Ovary (tissue), 9 donors: Measurements from ENCODE around the gene DPP9. TPM values are rescaled to one million over a fixed set of nuclear protein-coding genes. Genes with fewer than 3 reads are reported as not detected.

ENCODE experiments used
- DNase-seq, 5 donors: peaks; one replicate each; pipeline ENCODE4 v3.0.0-alpha.2; 2019 to 2020
- H3K27ac ChIP-seq, 2 donors: fragments of 200-600 bp; one replicate each; pipeline versions ENCODE4 v1.5.1 to v1.8.0; 2019 to 2022
- H3K27me3 ChIP-seq: fragments of 200-600 bp; one replicate; pipeline ENCODE4 v1.8.0; 2022
- H3K36me3 ChIP-seq: fragments of 200-600 bp; sonication (generic); one replicate; pipeline ENCODE4 v1.5.1; 2019
- H3K4me1 ChIP-seq: one replicate; pipeline ENCODE4 v1.8.1; 2013; ENCODE audit warnings: mild to moderate bottlenecking, moderate library complexity; ENCODE audit not compliant: insufficient read depth
- H3K4me3 ChIP-seq: fragments of 200-600 bp; sonication (generic); one replicate; pipeline ENCODE4 v1.5.1; 2017
- H3K9me3 ChIP-seq, 2 donors: fragments of 200-600 bp in 1 of 2; sonication (generic) in 1 of 2; one replicate each; pipeline versions ENCODE4 v1.5.1 to v1.8.1; 2013 to 2019; ENCODE audit warnings: mild to moderate bottlenecking in 1 of 2, moderate library complexity in 1 of 2
- EP300 ChIP-seq: sonication (generic); formaldehyde crosslinking; IDR thresholded peaks from one replicate; pipeline ENCODE4 v1.6.1; 2017; ENCODE audit warnings: antibody characterized with exemption
- POLR2A ChIP-seq: fragments of 450-650 bp; IDR thresholded peaks from one replicate; pipeline ENCODE4 v1.6.1; 2017; ENCODE audit warnings: antibody characterized with exemption, mild to moderate bottlenecking, moderate library complexity
- WGBS, 3 donors: extraction: QIAGEN DNeasy Blood & Tissue Kit in 1 of 3; methylation state at CpG; one replicate each; pipeline versions ENCODE4 v1.1.5 to v1.1.7; 2013 to 2017; 5-methylcytosine and 5-hydroxymethylcytosine counted together
- intact Hi-C, 4 donors: fragments of 100-400 bp; cut with DNase I; formaldehyde crosslinking; loops; one replicate each; pipeline versions ENCODE4 v1.11.0 to v1.15.1; 2022 to 2023
- polyA plus RNA-seq, 2 donors: library from polyadenylated mRNA; stranded (reverse); fragments of 200-250 nt in 1 of 2; fragments of 350-450 nt in 1 of 2; fragmentation: Illumina TruSeq in 1 of 2; extraction: RNeasy Lipid Tissue Mini Kit (QIAGEN cat#74804) in 1 of 2; gene quantifications; one replicate each; pipeline ENCODE4 v1.2.3, GENCODE V29; 2013 to 2014
- total RNA-seq, 7 donors: library from RNA; depleted of rRNA in 2 of 7; stranded (reverse); fragments of >200 nt in 2 of 7; fragmentation: NEBNext Ultra II Directional in 3 of 7; extraction: Animal tissue kit (Norgen Biotek cat#: 25700) in 3 of 7; gene quantifications; one replicate each; pipeline versions ENCODE4 v1.1.0 to v1.2.4, GENCODE V29; 2016 to 2023
- TF ChIP-seq, protein P1 (sequence below), 3 donors: fragments of 450-650 bp in 2 of 3; fragments of 200-600 bp in 1 of 3; IDR thresholded peaks; one replicate each; pipeline versions ENCODE4 v1.5.1 to v1.8.0; 2016 to 2022; ENCODE audit warnings: antibody characterized with exemption in 3 of 3, mild to moderate bottlenecking in 1 of 3
- donor health status: DM: no; HTN: no; CAD: no; lungs with moderate emphysema.
- donor health status: DM: no; HTN: no; CAD: no.
- donor health status: Bipolar disorder and iron deficiency.
- donor health status: DM: yes; HTN: yes; CAD: no.
- donor health status: DM: no; HTN: no; CAD: no.
- donor health status: DM: yes; HTN: yes; CAD: no.

Gene DPP9
- total and polyA plus RNA-seq, 9 donors: 14.4 to 69.5 (median 40.1) TPM

DNA sequence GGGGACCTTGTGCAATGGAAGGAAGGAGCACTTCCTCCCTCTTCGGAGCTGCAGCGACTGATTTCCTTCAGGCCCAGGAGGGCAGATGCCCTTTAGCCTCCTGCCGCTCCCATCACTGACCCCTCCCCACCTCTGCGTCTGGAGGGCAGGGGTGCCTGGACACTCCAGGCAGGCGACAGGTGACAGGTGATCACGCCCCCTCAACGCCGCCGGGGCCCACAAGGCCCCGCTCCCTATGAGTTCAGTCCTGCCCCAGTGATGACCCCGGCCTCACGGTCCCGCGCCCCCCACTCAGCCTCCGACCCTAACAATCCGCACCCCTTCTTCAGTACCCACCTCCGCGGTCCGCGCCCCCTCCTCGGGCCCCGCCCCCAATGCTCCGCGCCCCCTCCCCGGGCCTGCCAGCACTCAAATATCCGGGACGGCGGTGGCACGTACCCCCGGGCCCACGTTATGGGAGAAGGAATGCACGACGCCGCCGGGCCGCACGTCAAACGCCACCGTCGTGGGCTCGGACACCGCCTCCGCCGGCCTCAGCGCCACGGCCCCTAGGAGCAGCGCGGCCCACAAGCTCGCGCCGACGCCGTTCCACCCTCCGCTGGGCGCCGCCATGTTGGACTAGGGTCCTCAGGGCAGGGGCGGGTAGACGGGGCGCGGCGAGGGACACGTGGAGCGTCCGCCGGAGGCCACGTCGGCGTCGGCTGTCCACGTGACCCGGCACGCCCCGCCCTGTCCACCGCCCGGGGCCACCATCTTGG lies 53.7 kb downstream of the DPP9 start, which contains the start of gene MYDGF:
TSS of gene MYDGF (minus strand) at position 620 of the 758 bp plus-strand sequence. CDS start at position 612, 8 bp downstream.
- no peaks in the 10 kb centered on the region for H3K4me1 ChIP-seq
- H3K27me3 ChIP-seq: no peaks in the 10 kb centered on the region
- peak; percentile 30 for TF ChIP-seq POLR2A
- no peak for TF ChIP-seq EP300
- TF ChIP-seq, protein P1, sequence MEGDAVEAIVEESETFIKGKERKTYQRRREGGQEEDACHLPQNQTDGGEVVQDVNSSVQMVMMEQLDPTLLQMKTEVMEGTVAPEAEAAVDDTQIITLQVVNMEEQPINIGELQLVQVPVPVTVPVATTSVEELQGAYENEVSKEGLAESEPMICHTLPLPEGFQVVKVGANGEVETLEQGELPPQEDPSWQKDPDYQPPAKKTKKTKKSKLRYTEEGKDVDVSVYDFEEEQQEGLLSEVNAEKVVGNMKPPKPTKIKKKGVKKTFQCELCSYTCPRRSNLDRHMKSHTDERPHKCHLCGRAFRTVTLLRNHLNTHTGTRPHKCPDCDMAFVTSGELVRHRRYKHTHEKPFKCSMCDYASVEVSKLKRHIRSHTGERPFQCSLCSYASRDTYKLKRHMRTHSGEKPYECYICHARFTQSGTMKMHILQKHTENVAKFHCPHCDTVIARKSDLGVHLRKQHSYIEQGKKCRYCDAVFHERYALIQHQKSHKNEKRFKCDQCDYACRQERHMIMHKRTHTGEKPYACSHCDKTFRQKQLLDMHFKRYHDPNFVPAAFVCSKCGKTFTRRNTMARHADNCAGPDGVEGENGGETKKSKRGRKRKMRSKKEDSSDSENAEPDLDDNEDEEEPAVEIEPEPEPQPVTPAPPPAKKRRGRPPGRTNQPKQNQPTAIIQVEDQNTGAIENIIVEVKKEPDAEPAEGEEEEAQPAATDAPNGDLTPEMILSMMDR (IDR thresholded peaks at IDR 0.05): no peak
- intact Hi-C loops: no loop called here
- no peaks in the 10 kb centered on the region for H3K36me3 ChIP-seq
- no peaks in the 10 kb centered on the region for H3K9me3 ChIP-seq
- DNase-seq: peak; percentile 92 to 97 (median 93)
- peak within 1 kb of the TSS; percentile 91 for H3K4me3 ChIP-seq
- 0 to 1% (median 0%) methylated on average over 44 to 75 of the region's 75 CpGs for WGBS, 3 donors
- peak within 1 kb of the TSS; percentile 5 to 39 for H3K27ac ChIP-seq

DNA sequence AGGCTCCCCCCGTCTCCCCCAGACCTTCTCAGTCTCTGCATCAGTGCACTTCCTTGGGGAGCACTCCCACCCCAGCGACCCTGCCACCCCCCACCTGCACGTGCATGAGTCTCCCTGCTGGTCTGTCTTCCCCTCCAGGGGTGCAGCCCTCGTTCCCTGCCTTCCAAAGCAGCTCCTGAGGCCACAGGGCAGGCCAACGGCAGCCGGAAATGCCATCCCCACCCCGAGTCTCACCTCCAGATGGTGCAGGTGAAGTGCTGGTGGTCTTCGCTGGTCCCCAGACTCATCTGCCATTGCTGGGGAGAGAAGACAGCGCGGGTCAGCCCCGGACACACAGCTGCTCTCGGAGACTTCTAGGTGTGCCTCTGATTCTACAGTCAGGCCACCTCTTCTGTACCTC lies 59.0 kb downstream of the DPP9 start:
- intact Hi-C loops: no loop called here
- H3K27me3 ChIP-seq: no peaks in the 10 kb centered on the region
- WGBS, 3 donors: 84 to 89% (median 86%) methylated on average over 12 of the region's 12 CpGs
- TF ChIP-seq POLR2A (no peak), EP300 (no peak)
- TF ChIP-seq, protein P1 (IDR thresholded peaks at IDR 0.05): no peak
- no peak overlapping the region for H3K27ac ChIP-seq
- H3K9me3 ChIP-seq: no peaks in the 10 kb centered on the region
- H3K4me3 ChIP-seq: no peak overlapping the region
- no peak for DNase-seq
- no peaks in the 10 kb centered on the region for H3K36me3 ChIP-seq
- H3K4me1 ChIP-seq: no peaks in the 10 kb centered on the region

DNA sequence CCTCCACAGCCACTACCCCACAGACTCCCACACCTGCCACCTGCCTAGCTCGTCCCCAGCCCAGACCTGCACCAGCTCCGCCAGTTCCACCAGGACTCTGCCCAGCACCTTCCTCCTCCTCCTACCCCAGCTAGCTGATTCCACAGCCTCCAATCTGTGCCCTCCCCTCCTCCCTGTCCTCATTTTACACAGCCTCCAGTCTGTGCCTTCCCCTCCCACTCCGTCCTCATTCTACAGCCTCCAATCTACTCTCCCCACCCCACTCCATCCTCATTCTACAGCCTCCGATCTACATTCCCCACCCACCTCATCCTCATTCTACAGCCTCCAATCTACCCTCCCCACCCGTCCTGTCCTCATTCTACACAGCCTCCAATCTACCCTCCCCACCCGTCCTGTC lies 60.8 kb downstream of the DPP9 start:
- Histone ChIP-seq H3K27ac (no peak overlapping the region), H3K36me3 (peaks cover 2% of the 10 kb centered on the region), H3K27me3 (no peaks in the 10 kb centered on the region), H3K9me3 (peaks cover 0 to 6% of the 10 kb centered on the region in 2 donors), H3K4me3 (no peak overlapping the region), H3K4me1 (no peaks in the 10 kb centered on the region)
- WGBS, 3 donors: 86 to 95% (median 91%) methylated on average over 6 of the region's 6 CpGs
- TF ChIP-seq, protein P1 (IDR thresholded peaks at IDR 0.05): no peak
- no peak for TF ChIP-seq EP300
- no peak for TF ChIP-seq POLR2A
- intact Hi-C loops: no loop called here
- no peak for DNase-seq

DNA sequence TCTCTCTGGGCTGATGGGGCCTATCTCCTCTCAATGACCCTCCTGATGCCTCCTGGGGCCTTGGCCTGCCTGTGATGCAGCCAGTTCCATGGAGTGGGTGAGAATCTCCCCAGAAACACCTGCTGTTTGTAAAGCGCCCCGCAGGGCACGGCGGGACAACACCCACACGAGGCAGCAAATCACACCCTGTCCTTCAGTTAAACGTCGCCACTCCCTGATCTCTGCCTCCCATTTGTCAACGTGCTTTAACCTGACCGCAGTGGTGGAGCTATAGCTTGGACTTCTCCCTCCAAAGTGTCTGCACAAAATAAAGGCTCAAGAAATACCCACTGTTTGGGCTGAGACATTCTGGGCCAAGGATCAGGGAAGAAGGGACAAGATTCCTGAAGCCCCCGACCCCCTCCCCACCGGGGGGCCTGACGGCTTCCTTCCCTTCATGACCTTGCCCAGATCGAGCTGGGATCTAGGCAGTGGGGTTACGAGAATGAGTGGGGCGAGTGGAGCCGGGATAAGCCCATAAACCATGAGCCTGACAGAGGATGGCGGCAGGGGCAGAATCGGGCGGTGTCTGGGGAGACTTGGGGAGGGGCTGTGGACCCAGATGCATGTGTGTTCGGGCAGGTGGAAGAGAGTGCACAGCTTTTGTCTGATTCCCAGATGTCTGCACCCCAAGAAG lies 61.5 kb downstream of the DPP9 start:
- Histone ChIP-seq H3K36me3 (peaks cover 2% of the 10 kb centered on the region), H3K4me3 (no peak overlapping the region), H3K4me1 (no peaks in the 10 kb centered on the region), H3K27ac (no peak overlapping the region), H3K27me3 (no peaks in the 10 kb centered on the region), H3K9me3 (peaks cover 0 to 7% of the 10 kb centered on the region in 2 donors)
- TF ChIP-seq EP300: no peak
- TF ChIP-seq, protein P1 (IDR thresholded peaks at IDR 0.05): no peak
- TF ChIP-seq POLR2A: no peak
- DNase-seq: no peak
- intact Hi-C loops: no loop called here
- WGBS, 3 donors: 77 to 85% (median 77%) methylated on average over 20 of the region's 20 CpGs
